Uterus (tissue), 2 donors: Measurements from ENCODE around the gene SUPT4H1.

ENCODE experiments used
- CTCF ChIP-seq, 4 experiments: fragments of 200-600 bp in 2 of 4; fragments of 450-650 bp in 2 of 4; sonication (generic) in 2 of 4; IDR thresholded peaks; one replicate each; pipeline ENCODE4 v1.5.1; 2016 to 2019; ENCODE audit warnings: antibody characterized with exemption in 4 of 4, mild to moderate bottlenecking in 2 of 4, moderate library complexity in 1 of 4
- POLR2A ChIP-seq, 2 donors: fragments of 450-650 bp; IDR thresholded peaks; one replicate each; pipeline ENCODE4 v1.6.1; 2016; ENCODE audit warnings: antibody characterized with exemption in 2 of 2, mild to moderate bottlenecking in 1 of 2, moderate library complexity in 1 of 2

GRCh38 chr17:58322581-58323185 is 29.3 kb downstream of the SUPT4H1 start:
- TF ChIP-seq CTCF (IDR thresholded peaks at IDR 0.05) (no peak), POLR2A (IDR thresholded peaks at IDR 0.05) (no peak)
